ENCODE results near the gene KY. TPM values are rescaled to one million over a fixed set of nuclear protein-coding genes. Genes with fewer than 3 reads are reported as not detected.

The KY gene
- total RNA-seq, 1 experiment from 2014 or later, result not detected

DNA sequence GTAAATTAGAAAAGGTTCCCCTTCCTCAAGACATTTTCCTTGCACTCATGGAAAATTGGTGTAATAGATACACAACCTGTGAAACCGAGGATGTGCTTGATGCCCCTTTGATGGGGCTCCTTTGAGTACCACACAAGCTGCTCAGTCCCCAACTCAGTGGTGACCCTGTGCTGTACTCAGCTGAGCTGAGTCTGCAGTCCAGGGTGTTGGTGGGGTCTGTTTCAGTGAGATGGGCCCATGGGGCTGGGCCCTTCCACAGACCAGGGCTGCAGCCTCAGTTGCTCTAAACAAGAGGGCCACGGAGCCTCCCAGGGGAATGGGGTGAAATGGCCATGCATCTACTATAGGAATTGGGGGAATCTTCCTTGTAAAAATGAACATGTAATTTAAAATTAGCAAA lies 39.3 kb downstream of the KY start:
- no TSS peak for BruUV-seq (replicated peaks)
- Histone ChIP-seq H3K9me3 (ENCODE audit: low read depth, low read length, poor library complexity, severe bottlenecking) (no peaks in the 10 kb centered on the region), H3K4me1 (ENCODE audit: insufficient read depth, low read length, poor library complexity, severe bottlenecking) (no peaks in the 10 kb centered on the region), H3K27ac (ENCODE audit: low read depth, low read length, poor library complexity, severe bottlenecking) (no peak overlapping the region), H3K27me3 (replicated peaks; ENCODE audit: insufficient read depth, low read depth, low read length, poor library complexity) (no peaks in the 10 kb centered on the region), H3K36me3 (ENCODE audit: insufficient read depth, low read length, poor library complexity, severe bottlenecking) (no peaks in the 10 kb centered on the region), H3K4me3 (ENCODE audit: low read depth, low read length, poor library complexity, severe bottlenecking) (no peak overlapping the region)
- CTCF ChIA-PET, result no interaction called here
- intact Hi-C loops (cut with micrococcal nuclease; ENCODE audit: unreplicated experiment), result no loop called here
- TF ChIP-seq, protein P1, sequence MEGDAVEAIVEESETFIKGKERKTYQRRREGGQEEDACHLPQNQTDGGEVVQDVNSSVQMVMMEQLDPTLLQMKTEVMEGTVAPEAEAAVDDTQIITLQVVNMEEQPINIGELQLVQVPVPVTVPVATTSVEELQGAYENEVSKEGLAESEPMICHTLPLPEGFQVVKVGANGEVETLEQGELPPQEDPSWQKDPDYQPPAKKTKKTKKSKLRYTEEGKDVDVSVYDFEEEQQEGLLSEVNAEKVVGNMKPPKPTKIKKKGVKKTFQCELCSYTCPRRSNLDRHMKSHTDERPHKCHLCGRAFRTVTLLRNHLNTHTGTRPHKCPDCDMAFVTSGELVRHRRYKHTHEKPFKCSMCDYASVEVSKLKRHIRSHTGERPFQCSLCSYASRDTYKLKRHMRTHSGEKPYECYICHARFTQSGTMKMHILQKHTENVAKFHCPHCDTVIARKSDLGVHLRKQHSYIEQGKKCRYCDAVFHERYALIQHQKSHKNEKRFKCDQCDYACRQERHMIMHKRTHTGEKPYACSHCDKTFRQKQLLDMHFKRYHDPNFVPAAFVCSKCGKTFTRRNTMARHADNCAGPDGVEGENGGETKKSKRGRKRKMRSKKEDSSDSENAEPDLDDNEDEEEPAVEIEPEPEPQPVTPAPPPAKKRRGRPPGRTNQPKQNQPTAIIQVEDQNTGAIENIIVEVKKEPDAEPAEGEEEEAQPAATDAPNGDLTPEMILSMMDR (conservative IDR thresholded peaks at IDR 0.05; ENCODE audit: low read depth, low read length), result no peak
- no peak for TF ChIP-seq EZH2 (IDR thresholded peaks at IDR 0.05; ENCODE audit: borderline replicate concordance, low read depth, low read length, poor library complexity, severe bottlenecking)
- DNase-seq (ENCODE audit: low spot score), result no peak
- POLR2A ChIA-PET (ENCODE audit: low non-redundant PET), result no interaction called here

DNA sequence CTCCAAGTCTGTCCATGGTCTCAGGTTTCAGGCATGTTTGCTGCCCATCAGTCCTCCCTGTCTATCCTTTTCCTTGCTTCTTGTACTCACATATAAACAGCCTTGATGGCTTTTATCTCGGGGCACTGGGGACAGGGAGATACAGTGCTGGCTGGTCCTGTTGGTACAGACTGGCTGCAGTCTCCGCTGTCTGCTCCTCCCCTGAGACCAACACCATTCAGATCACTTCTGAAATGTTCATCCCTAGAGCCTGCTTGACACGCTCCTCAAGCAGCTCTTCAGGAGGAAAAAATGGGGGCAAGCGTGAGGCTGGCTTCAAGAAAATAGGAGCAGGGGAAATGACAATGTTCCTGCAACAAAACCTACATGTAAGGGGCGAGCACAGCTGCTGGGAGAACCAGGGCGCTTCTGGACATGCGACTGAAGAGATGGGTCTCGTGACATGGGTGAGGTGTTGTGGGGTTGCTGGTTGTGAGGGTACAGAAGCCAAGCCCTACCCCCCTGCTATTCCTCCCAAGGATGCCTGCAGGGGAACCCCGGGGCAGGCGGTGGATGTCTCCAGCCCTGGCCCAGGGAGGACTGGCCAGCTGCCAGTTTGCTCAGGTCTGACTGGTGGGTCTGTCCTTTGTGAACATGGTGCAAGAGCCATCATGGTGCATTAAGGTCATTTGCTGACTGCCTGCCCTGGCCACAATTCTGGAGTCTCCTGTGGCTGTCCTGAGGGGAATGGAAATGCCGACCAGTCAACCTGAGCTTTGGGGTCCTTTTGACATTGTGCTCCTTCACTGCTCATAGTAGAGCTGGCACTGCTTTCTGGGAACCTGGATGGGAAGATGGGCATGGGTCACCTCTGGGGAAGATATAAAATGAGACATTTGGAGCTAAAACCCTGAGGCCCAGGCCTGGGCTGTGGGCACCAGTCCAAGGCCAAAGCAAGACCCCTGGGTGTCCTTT lies 40.1 kb downstream of the KY start:
- peaks cover 4% of the 10 kb centered on the region for H3K27me3 ChIP-seq (replicated peaks; ENCODE audit: insufficient read depth, low read depth, low read length, poor library complexity)
- no peak overlapping the region for H3K4me3 ChIP-seq (ENCODE audit: low read depth, low read length, poor library complexity, severe bottlenecking)
- no TSS peak for BruUV-seq (replicated peaks)
- intact Hi-C loops (cut with micrococcal nuclease; ENCODE audit: unreplicated experiment), result no loop called here
- ChIA-PET POLR2A (ENCODE audit: low non-redundant PET) (no interaction called here), CTCF (no interaction called here)
- no peak overlapping the region for H3K27ac ChIP-seq (ENCODE audit: low read depth, low read length, poor library complexity, severe bottlenecking)
- H3K36me3 ChIP-seq (ENCODE audit: insufficient read depth, low read length, poor library complexity, severe bottlenecking), result no peaks in the 10 kb centered on the region
- H3K4me1 ChIP-seq (ENCODE audit: insufficient read depth, low read length, poor library complexity, severe bottlenecking), result no peaks in the 10 kb centered on the region
- H3K9me3 ChIP-seq (ENCODE audit: low read depth, low read length, poor library complexity, severe bottlenecking), result no peaks in the 10 kb centered on the region
- TF ChIP-seq, protein P1 (conservative IDR thresholded peaks at IDR 0.05; ENCODE audit: low read depth, low read length), result no peak
- no peak for TF ChIP-seq EZH2 (IDR thresholded peaks at IDR 0.05; ENCODE audit: borderline replicate concordance, low read depth, low read length, poor library complexity, severe bottlenecking)
- no peak for DNase-seq (ENCODE audit: low spot score)

DNA sequence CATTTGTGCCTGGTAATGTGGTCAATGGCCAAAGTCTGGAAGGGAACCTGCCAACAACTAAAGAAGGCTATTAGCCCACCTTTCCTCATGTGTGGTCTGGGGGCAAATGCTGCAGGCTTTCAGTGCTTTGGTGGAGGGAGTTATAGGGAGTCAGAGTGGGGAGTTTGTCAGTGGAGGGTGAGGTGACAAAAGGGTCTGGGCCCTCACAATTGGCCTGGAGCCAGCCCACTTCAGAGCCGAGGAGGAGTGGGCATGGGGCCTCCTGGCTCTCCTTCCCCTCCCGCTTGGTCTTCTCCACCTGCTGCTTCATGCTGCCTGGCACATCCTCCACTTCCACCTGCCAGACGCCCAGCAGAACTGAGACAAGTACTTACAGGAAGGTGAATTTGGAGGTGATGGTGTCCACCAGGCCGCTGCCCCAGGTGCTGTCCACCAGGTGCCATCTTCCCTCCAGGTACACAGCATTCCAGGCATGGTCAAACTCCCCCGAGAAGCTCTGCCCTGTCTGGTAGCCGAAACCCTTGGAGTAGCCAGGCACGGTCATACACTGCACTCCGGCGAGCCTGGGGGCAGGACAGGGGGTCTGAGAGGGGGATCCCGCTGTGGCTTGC lies 40.9 kb downstream of the KY start:
- TF ChIP-seq, protein P1 (conservative IDR thresholded peaks at IDR 0.05; ENCODE audit: low read depth, low read length), result no peak
- TF ChIP-seq EZH2 (IDR thresholded peaks at IDR 0.05; ENCODE audit: borderline replicate concordance, low read depth, low read length, poor library complexity, severe bottlenecking), result no peak
- intact Hi-C loops (cut with micrococcal nuclease; ENCODE audit: unreplicated experiment), result no loop called here
- Histone ChIP-seq H3K27ac (ENCODE audit: low read depth, low read length, poor library complexity, severe bottlenecking) (no peak overlapping the region), H3K27me3 (replicated peaks; ENCODE audit: insufficient read depth, low read depth, low read length, poor library complexity) (peaks cover 4% of the 10 kb centered on the region), H3K36me3 (ENCODE audit: insufficient read depth, low read length, poor library complexity, severe bottlenecking) (no peaks in the 10 kb centered on the region), H3K4me1 (ENCODE audit: insufficient read depth, low read length, poor library complexity, severe bottlenecking) (no peaks in the 10 kb centered on the region), H3K9me3 (ENCODE audit: low read depth, low read length, poor library complexity, severe bottlenecking) (no peaks in the 10 kb centered on the region), H3K4me3 (ENCODE audit: low read depth, low read length, poor library complexity, severe bottlenecking) (no peak overlapping the region)
- CTCF ChIA-PET, result no interaction called here
- POLR2A ChIA-PET (ENCODE audit: low non-redundant PET), result no interaction called here
- DNase-seq (ENCODE audit: low spot score), result no peak
- no TSS peak for BruUV-seq (replicated peaks)
